ENCODE data around the gene PITRM1.
A peak's percentile ranks its signal among the peaks of the same experiment; 100 is the strongest.

PITRM1 gene

DNA sequence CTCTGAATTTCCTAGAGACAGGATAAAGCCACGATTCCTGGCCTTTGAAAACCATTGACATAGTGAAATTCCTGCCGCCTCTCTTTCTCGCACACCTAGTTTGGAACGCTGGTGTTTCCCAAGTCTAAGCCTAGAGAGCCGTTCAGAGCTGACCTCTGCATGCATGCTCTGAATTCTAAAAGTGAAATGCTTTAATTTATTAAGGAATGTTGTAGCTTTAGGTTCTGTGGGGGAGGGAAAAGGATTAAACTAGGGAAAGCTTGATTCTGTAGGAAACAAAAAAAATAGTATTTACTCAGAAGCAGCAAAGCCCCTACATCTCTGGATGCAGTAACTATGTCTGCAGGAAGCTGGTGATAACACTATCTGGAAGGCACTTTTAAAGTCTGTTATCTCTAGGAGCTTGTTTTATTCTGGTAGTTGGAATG lies 78.0 kb downstream of the PITRM1 start:
- H3K4me3 ChIP-seq, result no peak overlapping the region
- H3K27ac ChIP-seq, result peak overlapping the region in 13 of 21 experiments; percentile 54 to 85 (median 77)

DNA sequence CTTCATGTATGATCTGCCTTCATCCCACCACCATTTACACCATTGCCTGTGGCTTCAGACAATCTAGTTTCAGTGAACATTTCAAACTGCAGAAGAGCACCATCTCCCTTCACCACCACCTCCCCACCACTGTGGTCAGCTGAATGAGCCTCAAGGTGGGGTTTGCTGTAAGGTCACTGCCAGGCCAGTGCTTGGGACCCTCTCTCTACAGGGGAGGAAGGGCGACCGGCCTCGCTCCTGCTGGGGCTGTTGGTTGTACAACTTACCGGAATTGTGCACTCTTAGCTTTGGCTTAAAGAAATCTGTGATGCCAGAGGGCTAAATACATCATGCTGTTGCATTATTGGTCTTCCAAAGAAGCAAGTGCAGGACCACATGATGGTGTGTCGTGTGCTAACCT lies 78.6 kb downstream of the PITRM1 start:
- Histone ChIP-seq H3K27ac (peak overlapping the region in 2 of 21 experiments; percentile 29 to 85), H3K4me3 (no peak overlapping the region)

DNA sequence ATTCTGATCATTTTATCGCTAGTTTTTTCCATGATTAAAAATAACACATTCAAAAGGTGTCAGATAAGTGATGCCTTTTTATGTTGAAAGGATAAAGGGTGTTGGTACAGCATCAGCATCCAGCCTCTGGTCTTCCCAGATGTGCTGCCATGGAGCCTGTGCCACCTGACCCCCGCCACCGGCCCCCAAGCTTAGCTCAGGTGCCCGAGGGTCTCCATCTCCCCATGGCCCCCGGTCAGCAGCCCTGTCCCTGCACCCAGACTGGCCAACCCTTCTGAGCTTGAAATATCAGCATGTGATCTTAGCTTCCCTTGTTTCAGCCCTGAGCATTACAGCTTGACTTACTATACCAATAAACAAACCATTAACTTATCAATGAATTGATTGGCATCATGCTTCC lies 80.7 kb downstream of the PITRM1 start:
- peak overlapping the region in 6 of 21 experiments; percentile 9 to 65 (median 44) for H3K27ac ChIP-seq
- no peak overlapping the region for H3K4me3 ChIP-seq

DNA sequence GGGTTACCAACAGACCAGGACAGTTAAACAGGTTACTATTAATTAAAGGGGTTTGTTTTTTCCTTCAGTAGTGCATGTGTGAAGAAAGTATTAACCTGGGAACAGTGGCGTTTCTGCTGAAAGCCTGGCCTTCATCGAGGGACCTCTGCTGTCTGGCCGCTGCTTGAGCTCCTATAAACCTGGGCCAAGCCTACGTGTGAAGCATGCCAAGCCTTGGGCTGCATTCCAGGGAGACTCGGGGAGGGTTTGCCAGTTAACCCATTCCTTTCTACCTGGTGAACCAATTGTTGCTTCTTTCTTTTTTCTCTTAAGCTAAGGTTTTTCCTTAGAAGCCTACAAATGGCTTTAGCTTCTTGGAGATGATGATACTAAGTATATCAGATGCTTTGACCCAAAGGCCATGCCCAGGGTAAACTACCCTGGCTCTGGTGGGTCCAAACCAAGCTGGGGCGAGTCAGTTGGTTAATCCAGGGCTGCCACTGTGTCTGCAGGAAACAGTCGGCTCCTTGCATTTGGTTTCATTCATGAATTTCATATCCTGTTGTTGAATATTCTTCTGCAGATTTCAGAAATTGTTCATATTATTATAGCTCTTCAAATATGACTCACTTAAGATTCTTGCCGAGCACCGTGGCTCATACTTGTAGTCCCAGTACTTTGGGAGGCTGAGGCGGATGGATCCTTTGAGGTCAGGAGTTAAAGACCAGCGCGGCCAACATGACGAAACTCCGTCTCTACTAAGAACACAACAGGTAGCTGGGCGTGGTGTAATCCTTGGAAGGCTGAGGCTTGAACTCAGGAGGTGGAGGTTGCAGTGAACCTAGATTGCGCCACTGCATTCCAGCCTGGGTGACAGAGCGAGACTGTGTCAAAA lies 81.4 kb downstream of the PITRM1 start:
- peak overlapping the region in 10 of 21 experiments; percentile 18 to 66 (median 50) for H3K27ac ChIP-seq
- H3K4me3 ChIP-seq, result no peak overlapping the region

DNA sequence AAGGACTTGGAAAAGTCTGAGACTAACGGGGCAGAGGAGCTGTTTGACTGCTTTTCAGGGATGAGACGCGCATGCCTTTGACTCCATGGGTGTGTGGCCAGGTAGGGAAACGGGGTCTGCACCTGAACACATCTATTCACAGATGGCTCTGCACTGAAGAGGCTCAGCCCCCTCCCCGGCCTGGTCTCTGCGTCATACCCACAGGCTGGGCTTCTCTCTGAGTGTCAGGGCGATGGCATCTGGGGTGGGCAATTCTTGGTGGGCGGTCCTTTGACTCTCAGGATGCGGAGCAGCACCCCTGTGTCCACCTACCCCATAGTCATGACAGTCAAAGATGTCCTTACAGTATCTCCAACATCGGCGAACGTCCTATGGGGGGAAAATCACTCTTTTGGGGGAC lies 82.2 kb downstream of the PITRM1 start:
- Histone ChIP-seq H3K27ac (peak overlapping the region in 1 of 21 experiments; percentile 60), H3K4me3 (no peak overlapping the region)
